HEK293 (cell line): ENCODE data around the gene HOXA11.

Experiments used
- CTCF ChIA-PET: fragments of 350-600 bp; formaldehyde crosslinking; extraction: SDS; loops from one replicate; lab custom pipeline; 2021; ENCODE audit warnings: antibody characterized with exemption; lab: Yijun Ruan, JAX
- POLR2A ChIA-PET: fragments of 300-600 bp; formaldehyde crosslinking; extraction: SDS; loops from one replicate; lab custom pipeline; 2020; ENCODE audit warnings: antibody characterized with exemption, inconsistent platforms; lab: Yijun Ruan, JAX
- H3K27ac ChIP-seq: fragments of 200-500 bp; sonication (Bioruptor generic); 2 replicates; pipeline ENCODE4 v1.5.1; 2014; ENCODE audit warnings: low read depth, low read length, control low read depth, inconsistent platforms; ENCODE audit errors: extremely low read depth
- H3K36me3 ChIP-seq, 2 experiments: fragments of 200-500 bp in 1 of 2; sonication (Bioruptor generic) in 1 of 2; 1 replicate in 1 of 2; 2 replicates in 1 of 2; pipeline ENCODE4 v1.5.1; 2014 to 2017; ENCODE audit warnings: inconsistent platforms in 2 of 2, low read length in 2 of 2; ENCODE audit not compliant: control insufficient read depth in 2 of 2, insufficient read depth in 1 of 2
- H3K4me1 ChIP-seq: fragments of 200-500 bp; sonication (Bioruptor generic); 2 replicates; pipeline ENCODE4 v1.5.1; 2014; ENCODE audit warnings: mild to moderate bottlenecking, low read length, inconsistent platforms; ENCODE audit not compliant: control insufficient read depth, insufficient read depth
- H3K4me3 ChIP-seq: 2 replicates; pipeline ENCODE4 v1.5.1; 2011; ENCODE audit warnings: low read depth, mild to moderate bottlenecking, control low read depth, low read length, moderate library complexity
- H3K9me3 ChIP-seq: fragments of 200-500 bp; sonication (Bioruptor generic); 2 replicates; pipeline ENCODE4 v1.5.1; 2014; ENCODE audit warnings: low read depth, low read length, inconsistent platforms; ENCODE audit not compliant: control insufficient read depth, insufficient read depth
- ATF2 ChIP-seq: fragments of 450-650 bp; formaldehyde crosslinking; IDR thresholded peaks from 2 replicates; pipeline ENCODE4 v1.5.1; 2016; ENCODE audit warnings: missing biosample characterization, missing genetic modification characterization, low read depth
- CTCF ChIP-seq: fragments of 450-650 bp; formaldehyde crosslinking; IDR thresholded peaks from 2 replicates; pipeline ENCODE4 v1.5.1; 2016; ENCODE audit warnings: missing biosample characterization, missing genetic modification characterization
- KLF7 ChIP-seq: fragments of 450-650 bp; formaldehyde crosslinking; IDR thresholded peaks from 2 replicates; pipeline ENCODE4 v1.5.1; 2016; ENCODE audit warnings: missing biosample characterization, missing genetic modification characterization, borderline replicate concordance
- OVOL3 ChIP-seq: fragments of 450-650 bp; formaldehyde crosslinking; IDR thresholded peaks from 2 replicates; pipeline ENCODE4 v1.5.1; 2016; ENCODE audit warnings: missing biosample characterization, missing genetic modification characterization
- PRDM1 ChIP-seq: fragments of 450-650 bp; formaldehyde crosslinking; IDR thresholded peaks from 2 replicates; pipeline ENCODE4; 2016; ENCODE audit warnings: missing biosample characterization, missing genetic modification characterization
- SP2 ChIP-seq: fragments of 450-650 bp; formaldehyde crosslinking; IDR thresholded peaks from 2 replicates; pipeline ENCODE4 v1.5.1; 2016; ENCODE audit warnings: missing biosample characterization, missing genetic modification characterization
- SP3 ChIP-seq: fragments of 450-650 bp; formaldehyde crosslinking; IDR thresholded peaks from 2 replicates; pipeline ENCODE4 v1.5.1; 2016; ENCODE audit warnings: missing biosample characterization, missing genetic modification characterization
- ZBTB17 ChIP-seq: fragments of 450-650 bp; formaldehyde crosslinking; IDR thresholded peaks from 2 replicates; pipeline ENCODE4 v1.5.1; 2016; ENCODE audit warnings: missing biosample characterization, missing genetic modification characterization
- ZBTB20 ChIP-seq: fragments of 450-650 bp; formaldehyde crosslinking; IDR thresholded peaks from 2 replicates; pipeline ENCODE4 v1.5.1; 2016; ENCODE audit warnings: missing biosample characterization, missing genetic modification characterization
- ZBTB6 ChIP-seq: fragments of 450-650 bp; formaldehyde crosslinking; IDR thresholded peaks from 2 replicates; pipeline ENCODE4 v1.5.1; 2017; ENCODE audit warnings: missing biosample characterization, missing genetic modification characterization
- ZNF366 ChIP-seq: fragments of 450-650 bp; formaldehyde crosslinking; conservative IDR thresholded peaks from 2 replicates; pipeline ENCODE4 v1.5.1; 2016; ENCODE audit warnings: missing biosample characterization, missing genetic modification characterization
- ZNF501 ChIP-seq: fragments of 450-650 bp; formaldehyde crosslinking; IDR thresholded peaks from 2 replicates; pipeline ENCODE4 v1.5.1; 2016; ENCODE audit warnings: missing biosample characterization, missing genetic modification characterization
- ZNF510 ChIP-seq: fragments of 450-650 bp; formaldehyde crosslinking; IDR thresholded peaks from 2 replicates; pipeline ENCODE4 v1.5.1; 2018; ENCODE audit warnings: mild to moderate bottlenecking, missing genetic modification characterization, missing biosample characterization; ENCODE audit not compliant: insufficient replicate concordance
- ZNF600 ChIP-seq: fragments of 450-650 bp; formaldehyde crosslinking; IDR thresholded peaks from 2 replicates; pipeline ENCODE4 v1.5.1; 2016; ENCODE audit warnings: missing biosample characterization, missing genetic modification characterization
- ZNF626 ChIP-seq: fragments of 450-650 bp; sonication (Bioruptor Pico); formaldehyde crosslinking; IDR thresholded peaks from 2 replicates; pipeline ENCODE4 v1.5.1; 2018; ENCODE audit warnings: missing biosample characterization, missing genetic modification characterization, inconsistent platforms
- ZNF654 ChIP-seq: fragments of 450-650 bp; formaldehyde crosslinking; IDR thresholded peaks from 2 replicates; pipeline ENCODE4 v1.5.1; 2016; ENCODE audit warnings: low read depth, missing biosample characterization, missing genetic modification characterization
- ZNF701 ChIP-seq: fragments of 450-650 bp; formaldehyde crosslinking; IDR thresholded peaks from 2 replicates; pipeline ENCODE4 v1.5.1; 2016; ENCODE audit warnings: missing biosample characterization, missing genetic modification characterization
- ZSCAN30 ChIP-seq: fragments of 450-650 bp; IDR thresholded peaks from 2 replicates; pipeline ENCODE4 v1.5.1; 2018; ENCODE audit warnings: missing biosample characterization, mild to moderate bottlenecking, missing genetic modification characterization, moderate library complexity
- ZXDB ChIP-seq: fragments of 450-650 bp; formaldehyde crosslinking; IDR thresholded peaks from 2 replicates; pipeline ENCODE4 v1.5.1; 2016; ENCODE audit warnings: missing biosample characterization, missing genetic modification characterization
- TF ChIP-seq, protein P1 (sequence below): fragments of 450-650 bp; formaldehyde crosslinking; IDR thresholded peaks from 2 replicates; pipeline ENCODE4 v1.5.1; 2016; ENCODE audit warnings: missing biosample characterization, missing genetic modification characterization

HOXA11 gene

DNA sequence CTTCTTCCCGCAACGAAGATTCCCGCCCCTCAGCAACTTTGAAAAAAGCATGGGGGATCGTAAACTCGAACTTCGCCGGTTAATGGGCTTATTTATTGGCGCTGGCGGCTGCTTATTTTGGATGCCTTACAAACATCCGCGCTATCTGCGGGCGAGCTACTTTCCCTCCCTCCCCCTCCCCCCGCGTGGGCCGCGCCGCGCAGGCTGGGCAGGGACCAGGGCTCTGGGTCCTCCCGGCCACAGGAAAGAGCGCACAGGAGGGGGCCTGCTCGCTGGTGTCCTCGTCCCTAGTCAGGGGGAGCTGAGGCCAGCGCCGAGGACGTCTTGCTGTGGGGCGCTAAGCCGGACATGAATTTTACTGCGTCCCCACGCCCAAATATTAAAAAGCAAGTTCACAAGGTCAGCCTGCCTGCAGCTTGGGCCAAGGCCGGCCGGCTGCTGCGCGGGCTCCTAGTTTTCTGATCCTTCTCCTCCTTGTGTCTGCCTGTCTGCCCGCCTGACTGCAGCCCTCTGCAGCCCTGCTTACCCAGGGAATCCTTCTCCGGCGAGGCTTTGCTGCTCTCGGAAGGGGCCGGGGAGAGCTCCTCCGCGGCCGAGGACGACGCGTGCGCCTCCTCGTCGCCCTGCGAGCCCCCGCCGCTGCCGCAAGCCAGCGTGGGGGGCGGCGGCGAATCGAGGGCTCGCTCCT is 12.1 kb downstream of the HOXA11 start (continued):
- no peak for TF ChIP-seq CTCF (tag by site-specific recombination)
- TF ChIP-seq ZNF626, result no peak
- peak; percentile 83 for TF ChIP-seq ZSCAN30 (tag by site-specific recombination)

DNA sequence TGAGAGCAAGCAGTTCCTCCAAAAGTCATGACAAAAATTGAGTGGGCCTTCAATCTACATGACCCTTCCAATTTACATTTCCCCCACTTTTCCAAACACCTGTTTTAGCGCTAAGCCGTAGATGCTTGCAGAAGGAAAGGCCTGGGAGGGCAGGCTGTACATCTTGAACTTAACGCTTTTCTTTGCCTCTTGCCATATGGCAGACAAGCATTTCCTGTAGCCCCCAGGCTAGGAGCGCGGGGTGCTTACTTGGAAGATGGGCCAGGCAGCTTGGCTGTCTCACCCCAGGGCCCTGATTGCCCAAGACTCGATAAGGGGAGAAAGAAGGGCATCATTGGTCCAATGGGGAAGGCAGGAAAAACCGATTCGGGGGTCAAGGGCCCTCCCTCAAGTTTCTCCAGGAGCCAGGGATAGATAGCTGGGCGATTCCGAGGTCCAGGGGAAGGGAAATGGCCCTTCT is 12.7 kb downstream of the HOXA11 start:
- peaks cover 8 to 24% of the 10 kb centered on the region in 2 experiments for H3K36me3 ChIP-seq
- H3K9me3 ChIP-seq, result no peaks in the 10 kb centered on the region
- TF ChIP-seq ZNF654 (no peak), ZBTB20 (tag by site-specific recombination) (peak; percentile 65)
- TF ChIP-seq, all 188 proteins: peak for 1
- Histone ChIP-seq H3K4me3 (peak overlapping the region; percentile 76), H3K27ac (peak overlapping the region; percentile 100), H3K4me1 (peaks cover 12% of the 10 kb centered on the region)
- ChIA-PET POLR2A (interaction anchor here (0.6 to 11.2 kb wide), 16 partner anchors 7 to 1316 kb away, joined by 3 to 237 read pairs (median 6); partner anchors contain the start of genes CBX3, HOXA11, HOXA13 and HOXA6), CTCF (interaction anchor here (0.5 to 0.8 kb wide), 2 partner anchors 10 to 360 kb away, joined by 3 read pairs; no protein-coding TSS in a partner anchor)

DNA sequence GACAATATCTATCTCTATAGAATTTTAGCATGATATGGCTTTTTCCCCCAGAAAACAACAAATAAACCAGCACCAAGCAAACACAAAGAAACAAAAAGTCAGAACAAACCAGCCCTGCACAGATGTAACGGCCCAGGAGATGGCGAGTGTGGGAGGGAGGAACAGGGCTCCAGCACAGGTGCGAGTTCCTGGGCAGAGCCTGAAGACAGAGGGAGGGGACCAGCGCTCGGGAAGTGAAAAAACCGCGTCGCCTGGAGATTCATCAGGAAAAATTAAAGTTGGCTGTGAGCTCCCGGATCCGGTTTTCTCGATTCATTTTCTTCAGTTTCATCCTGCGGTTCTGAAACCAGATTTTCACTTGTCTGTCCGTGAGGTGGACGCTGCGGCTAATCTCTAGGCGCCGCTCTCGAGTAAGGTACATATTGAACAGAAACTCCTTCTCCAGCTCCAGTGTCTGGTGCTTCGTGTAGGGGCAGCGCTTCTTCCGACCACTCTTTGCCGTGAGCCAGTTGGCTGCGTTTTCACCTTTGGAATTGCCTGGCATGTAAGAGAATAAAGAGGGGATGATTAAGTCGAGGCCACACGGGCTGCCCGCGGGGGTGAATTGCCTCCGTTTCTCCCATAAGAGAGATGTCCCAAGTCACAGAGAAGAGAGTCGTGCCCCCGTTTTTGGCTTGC is 13.3 kb downstream of the HOXA11 start:
- H3K9me3 ChIP-seq, result no peaks in the 10 kb centered on the region
- H3K4me1 ChIP-seq, result peaks cover 17% of the 10 kb centered on the region
- CTCF ChIA-PET, result interaction anchor here (0.6 to 1.3 kb wide), 4 partner anchors 9 to 487 kb away, joined by 3 to 5 read pairs (median 4); no protein-coding TSS in a partner anchor
- H3K27ac ChIP-seq, result peak overlapping the region; percentile 100
- TF ChIP-seq SP3 (peak; percentile 50; the same call in 1 of the 2 replicates), ZXDB (peak; percentile 4; the same call in 1 of the 2 replicates), ZNF510 (tag by site-specific recombination) (no peak), ZBTB6 (tag by site-specific recombination) (0 out of 2 replicates have a peak, but pooled peaks have one; percentile 6), SP2 (tag by site-specific recombination) (peak; percentile 59), ATF2 (tag by site-specific recombination) (no peak), ZNF600 (tag by site-specific recombination) (peak; percentile 96), ZNF701 (tag by site-specific recombination) (no peak), ZNF366 (tag by site-specific recombination) (peak; percentile 39; the same call in 1 of the 2 replicates), PRDM1 (tag by site-specific recombination) (peak; percentile 45; the same call in 1 of the 2 replicates), ZNF501 (tag by site-specific recombination) (0 out of 2 replicates have a peak, but pooled peaks have one; percentile 43), ZBTB17 (peak; percentile 72), ZBTB20 (tag by site-specific recombination) (peak; percentile 31; the same call in 1 of the 2 replicates), KLF7 (tag by site-specific recombination) (no peak), OVOL3 (tag by site-specific recombination) (no peak)
- TF ChIP-seq, protein P1, sequence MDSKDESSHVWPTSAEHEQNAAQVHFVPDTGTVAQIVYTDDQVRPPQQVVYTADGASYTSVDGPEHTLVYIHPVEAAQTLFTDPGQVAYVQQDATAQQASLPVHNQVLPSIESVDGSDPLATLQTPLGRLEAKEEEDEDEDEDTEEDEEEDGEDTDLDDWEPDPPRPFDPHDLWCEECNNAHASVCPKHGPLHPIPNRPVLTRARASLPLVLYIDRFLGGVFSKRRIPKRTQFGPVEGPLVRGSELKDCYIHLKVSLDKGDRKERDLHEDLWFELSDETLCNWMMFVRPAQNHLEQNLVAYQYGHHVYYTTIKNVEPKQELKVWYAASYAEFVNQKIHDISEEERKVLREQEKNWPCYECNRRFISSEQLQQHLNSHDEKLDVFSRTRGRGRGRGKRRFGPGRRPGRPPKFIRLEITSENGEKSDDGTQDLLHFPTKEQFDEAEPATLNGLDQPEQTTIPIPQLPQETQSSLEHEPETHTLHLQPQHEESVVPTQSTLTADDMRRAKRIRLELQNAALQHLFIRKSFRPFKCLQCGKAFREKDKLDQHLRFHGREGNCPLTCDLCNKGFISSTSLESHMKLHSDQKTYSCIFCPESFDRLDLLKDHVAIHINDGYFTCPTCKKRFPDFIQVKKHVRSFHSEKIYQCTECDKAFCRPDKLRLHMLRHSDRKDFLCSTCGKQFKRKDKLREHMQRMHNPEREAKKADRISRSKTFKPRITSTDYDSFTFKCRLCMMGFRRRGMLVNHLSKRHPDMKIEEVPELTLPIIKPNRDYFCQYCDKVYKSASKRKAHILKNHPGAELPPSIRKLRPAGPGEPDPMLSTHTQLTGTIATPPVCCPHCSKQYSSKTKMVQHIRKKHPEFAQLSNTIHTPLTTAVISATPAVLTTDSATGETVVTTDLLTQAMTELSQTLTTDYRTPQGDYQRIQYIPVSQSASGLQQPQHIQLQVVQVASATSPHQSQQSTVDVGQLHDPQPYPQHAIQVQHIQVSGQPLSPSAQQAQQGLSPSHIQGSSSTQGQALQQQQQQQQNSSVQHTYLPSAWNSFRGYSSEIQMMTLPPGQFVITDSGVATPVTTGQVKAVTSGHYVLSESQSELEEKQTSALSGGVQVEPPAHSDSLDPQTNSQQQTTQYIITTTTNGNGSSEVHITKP (tag by site-specific recombination), result peak; percentile 93
- TF ChIP-seq, all 188 proteins: peak for 11
- POLR2A ChIA-PET, result interaction anchor here (0.6 to 11.2 kb wide), 8 partner anchors 8 to 315 kb away, joined by 3 to 237 read pairs (median 7); partner anchors contain the start of genes HOXA11 and HOXA7
- Histone ChIP-seq H3K4me3 (peak overlapping the region; percentile 76), H3K36me3 (peaks cover 8 to 24% of the 10 kb centered on the region in 2 experiments)
